ENCODE measurements around the gene C1orf198. TPM values are rescaled to one million over a fixed set of nuclear protein-coding genes. Genes with fewer than 3 reads are reported as not detected.

The C1orf198 gene
- total RNA-seq, 1 donor from 2014 or later, result 8.9 TPM

DNA sequence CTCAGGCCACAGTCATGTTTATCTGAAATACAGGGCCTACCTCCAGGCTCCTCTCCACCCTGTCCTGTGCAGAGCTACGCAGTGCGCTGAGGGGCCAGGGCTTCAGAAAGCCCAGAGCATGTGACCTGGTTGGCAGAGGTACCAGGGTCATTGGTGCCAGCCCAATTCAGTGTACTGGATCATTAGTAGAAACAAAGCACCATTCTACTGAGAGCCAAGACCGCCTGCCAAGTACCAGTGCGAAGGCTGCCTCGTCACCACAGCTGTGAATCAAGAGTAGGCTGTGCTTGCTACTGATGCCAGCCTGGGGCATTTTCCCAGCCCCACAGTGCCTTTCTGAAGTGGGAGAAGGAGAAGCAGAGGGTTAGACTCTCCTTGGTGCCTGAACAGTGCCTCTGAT is 61.3 kb downstream of the C1orf198 start:
- Mint-ChIP-seq H3K27ac (no peak overlapping the region), H3K27me3 (ENCODE audit: low read depth) (peaks cover 2% of the 10 kb centered on the region), H3K9me3 (no peaks in the 10 kb centered on the region), H3K36me3 (ENCODE audit: low read depth) (no peaks in the 10 kb centered on the region), H3K4me3 (ENCODE audit: low read depth) (no peak overlapping the region), H3K4me1 (ENCODE audit: low read depth) (no peaks in the 10 kb centered on the region)
- no peak for DNase-seq (ENCODE audit: low spot score)
- intact Hi-C loops (cut with micrococcal nuclease), result no loop called here

GRCh38 chr1:230806552-230806951 is 61.8 kb downstream of the C1orf198 start:
- DNase-seq (ENCODE audit: low spot score), result no peak
- intact Hi-C loops (cut with micrococcal nuclease), result no loop called here
- Mint-ChIP-seq H3K36me3 (ENCODE audit: low read depth) (no peaks in the 10 kb centered on the region), H3K4me3 (ENCODE audit: low read depth) (no peak overlapping the region), H3K4me1 (ENCODE audit: low read depth) (no peaks in the 10 kb centered on the region), H3K27me3 (ENCODE audit: low read depth) (peaks cover 2% of the 10 kb centered on the region), H3K9me3 (no peaks in the 10 kb centered on the region), H3K27ac (no peak overlapping the region)

DNA sequence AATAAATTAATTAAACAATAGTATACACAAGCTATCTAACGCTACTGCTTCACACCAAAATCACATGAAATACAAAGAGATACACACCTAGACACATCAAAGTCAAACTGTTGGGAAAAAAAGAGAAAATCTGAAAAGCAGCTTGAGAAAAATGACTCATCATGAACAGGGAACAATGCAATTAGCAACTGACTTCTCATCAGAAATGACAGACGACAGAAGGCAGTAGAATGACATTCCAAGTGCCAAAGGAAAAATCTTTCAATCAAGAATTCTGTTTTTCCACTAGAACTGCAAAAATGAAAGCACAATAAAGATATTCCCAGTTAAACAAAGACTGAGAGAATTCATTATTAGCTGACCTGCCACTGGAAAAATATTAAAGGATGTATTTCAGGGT is 63.9 kb downstream of the C1orf198 start:
- H3K4me1 Mint-ChIP-seq (ENCODE audit: low read depth), result no peaks in the 10 kb centered on the region

GRCh38 chr1:230800891-230801840 is 67.2 kb downstream of the C1orf198 start:
- no peaks in the 10 kb centered on the region for H3K27me3 Mint-ChIP-seq (ENCODE audit: low read depth)
- no peak overlapping the region for H3K27ac Mint-ChIP-seq
- no peaks in the 10 kb centered on the region for H3K36me3 Mint-ChIP-seq (ENCODE audit: low read depth)
- intact Hi-C loops (cut with micrococcal nuclease), result no loop called here
- no peak for DNase-seq (ENCODE audit: low spot score)
- H3K9me3 Mint-ChIP-seq, result no peaks in the 10 kb centered on the region
- H3K4me3 Mint-ChIP-seq (ENCODE audit: low read depth), result no peak overlapping the region
- no peaks in the 10 kb centered on the region for H3K4me1 Mint-ChIP-seq (ENCODE audit: low read depth)

More for the DNA sequence above, 63.9 kb downstream of the C1orf198 start:
- DNase-seq (ENCODE audit: low spot score), result no peak
- no peaks in the 10 kb centered on the region for H3K36me3 Mint-ChIP-seq (ENCODE audit: low read depth)
- peaks cover 2% of the 10 kb centered on the region for H3K27me3 Mint-ChIP-seq (ENCODE audit: low read depth)
- no peak overlapping the region for H3K4me3 Mint-ChIP-seq (ENCODE audit: low read depth)
- no peak overlapping the region for H3K27ac Mint-ChIP-seq
- H3K9me3 Mint-ChIP-seq, result no peaks in the 10 kb centered on the region
- intact Hi-C loops (cut with micrococcal nuclease), result no loop called here

- H3K27me3 Mint-ChIP-seq (ENCODE audit: low read depth), result no peaks in the 10 kb centered on the region
- no peak overlapping the region for H3K4me3 Mint-ChIP-seq (ENCODE audit: low read depth)
- no peaks in the 10 kb centered on the region for H3K4me1 Mint-ChIP-seq (ENCODE audit: low read depth)
- intact Hi-C loops (cut with micrococcal nuclease), result no loop called here
- H3K9me3 Mint-ChIP-seq, result no peaks in the 10 kb centered on the region
- no peak overlapping the region for H3K27ac Mint-ChIP-seq
- no peak for DNase-seq (ENCODE audit: low spot score)
- H3K36me3 Mint-ChIP-seq (ENCODE audit: low read depth), result no peaks in the 10 kb centered on the region
Observed at GRCh38 chr1:230798491-230798890, 69.8 kb downstream of the C1orf198 start.

DNA sequence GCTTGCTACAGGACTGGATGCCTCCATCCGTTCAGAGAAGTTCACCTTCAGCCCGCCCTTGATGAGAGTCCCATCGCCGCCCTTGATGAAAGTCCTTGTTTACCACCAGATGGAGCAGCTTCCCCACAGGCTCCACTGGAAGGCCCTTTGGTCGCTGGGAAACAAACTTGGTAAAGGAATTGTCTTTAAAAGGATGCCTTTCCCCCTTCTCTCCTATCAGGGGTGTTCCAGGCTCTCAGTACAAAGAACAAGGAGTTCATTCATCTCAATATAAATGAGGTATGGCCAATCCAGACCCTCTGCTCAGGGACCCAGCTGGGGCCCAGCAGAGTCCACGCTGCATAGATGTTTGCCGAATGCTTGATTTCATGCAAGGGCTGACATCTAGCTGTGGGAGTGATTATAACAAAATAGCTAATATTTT is 70.4 kb downstream of the C1orf198 start:
- intact Hi-C loops (cut with micrococcal nuclease), result no loop called here

GRCh38 chr1:230797376-230797920 is 70.9 kb downstream of the C1orf198 start:
- Mint-ChIP-seq H3K27ac (no peak overlapping the region), H3K4me3 (ENCODE audit: low read depth) (no peak overlapping the region), H3K27me3 (ENCODE audit: low read depth) (no peaks in the 10 kb centered on the region), H3K36me3 (ENCODE audit: low read depth) (no peaks in the 10 kb centered on the region), H3K4me1 (ENCODE audit: low read depth) (no peaks in the 10 kb centered on the region), H3K9me3 (no peaks in the 10 kb centered on the region)
- no peak for DNase-seq (ENCODE audit: low spot score)
- intact Hi-C loops (cut with micrococcal nuclease), result no loop called here

More for the DNA sequence above, 70.4 kb downstream of the C1orf198 start:
- Mint-ChIP-seq H3K36me3 (ENCODE audit: low read depth) (no peaks in the 10 kb centered on the region), H3K4me1 (ENCODE audit: low read depth) (no peaks in the 10 kb centered on the region), H3K27ac (no peak overlapping the region), H3K4me3 (ENCODE audit: low read depth) (no peak overlapping the region), H3K9me3 (no peaks in the 10 kb centered on the region), H3K27me3 (ENCODE audit: low read depth) (no peaks in the 10 kb centered on the region)
- DNase-seq (ENCODE audit: low spot score), result no peak

GRCh38 chr1:230796626-230797025 is 71.7 kb downstream of the C1orf198 start:
- no peak for DNase-seq (ENCODE audit: low spot score)
- H3K4me3 Mint-ChIP-seq (ENCODE audit: low read depth), result no peak overlapping the region
- H3K36me3 Mint-ChIP-seq (ENCODE audit: low read depth), result no peaks in the 10 kb centered on the region
- intact Hi-C loops (cut with micrococcal nuclease), result no loop called here
- no peak overlapping the region for H3K27ac Mint-ChIP-seq
- no peaks in the 10 kb centered on the region for H3K27me3 Mint-ChIP-seq (ENCODE audit: low read depth)
- H3K9me3 Mint-ChIP-seq, result no peaks in the 10 kb centered on the region
- no peaks in the 10 kb centered on the region for H3K4me1 Mint-ChIP-seq (ENCODE audit: low read depth)

- peaks cover 2% of the 10 kb centered on the region for H3K27me3 Mint-ChIP-seq (ENCODE audit: low read depth)
- no peak overlapping the region for H3K4me3 Mint-ChIP-seq (ENCODE audit: low read depth)
- intact Hi-C loops (cut with micrococcal nuclease), result no loop called here
- H3K9me3 Mint-ChIP-seq, result no peaks in the 10 kb centered on the region
- no peak for DNase-seq (ENCODE audit: low spot score)
- no peaks in the 10 kb centered on the region for H3K36me3 Mint-ChIP-seq (ENCODE audit: low read depth)
- no peak overlapping the region for H3K27ac Mint-ChIP-seq
- no peaks in the 10 kb centered on the region for H3K4me1 Mint-ChIP-seq (ENCODE audit: low read depth)
Observed at GRCh38 chr1:230794871-230795605, 73.3 kb downstream of the C1orf198 start.

- H3K27me3 Mint-ChIP-seq (ENCODE audit: low read depth), result peaks cover 2% of the 10 kb centered on the region
- intact Hi-C loops (cut with micrococcal nuclease), result no loop called here
Observed at GRCh38 chr1:230794431-230794830, 73.9 kb downstream of the C1orf198 start.

DNA sequence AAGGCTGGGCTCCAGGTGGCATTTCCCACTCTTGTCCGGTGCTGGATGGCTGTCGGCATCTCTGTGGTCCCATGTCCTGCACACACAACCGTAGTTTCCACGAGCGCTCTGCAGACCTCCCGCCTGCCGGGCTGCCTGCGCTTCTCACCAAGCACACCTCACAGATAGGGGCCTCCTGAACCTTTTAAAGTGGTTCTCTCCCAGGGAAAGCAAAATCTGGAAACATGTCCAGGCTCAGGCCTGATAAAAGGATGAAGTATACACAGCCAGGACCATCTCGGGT is 74.9 kb downstream of the C1orf198 start:
- Mint-ChIP-seq H3K27ac (no peak overlapping the region), H3K27me3 (ENCODE audit: low read depth) (peaks cover 2% of the 10 kb centered on the region), H3K4me3 (ENCODE audit: low read depth) (no peak overlapping the region), H3K36me3 (ENCODE audit: low read depth) (no peaks in the 10 kb centered on the region), H3K4me1 (ENCODE audit: low read depth) (no peaks in the 10 kb centered on the region), H3K9me3 (no peaks in the 10 kb centered on the region)
- DNase-seq (ENCODE audit: low spot score), result no peak
- intact Hi-C loops (cut with micrococcal nuclease), result no loop called here

More at GRCh38 chr1:230794431-230794830, 73.9 kb downstream of the C1orf198 start:
- Mint-ChIP-seq H3K27ac (no peak overlapping the region), H3K9me3 (no peaks in the 10 kb centered on the region), H3K4me1 (ENCODE audit: low read depth) (no peaks in the 10 kb centered on the region), H3K4me3 (ENCODE audit: low read depth) (no peak overlapping the region), H3K36me3 (ENCODE audit: low read depth) (no peaks in the 10 kb centered on the region)
- no peak for DNase-seq (ENCODE audit: low spot score)

- DNase-seq (ENCODE audit: low spot score), result no peak
- Mint-ChIP-seq H3K27ac (no peak overlapping the region), H3K27me3 (ENCODE audit: low read depth) (peaks cover 3% of the 10 kb centered on the region), H3K36me3 (ENCODE audit: low read depth) (no peaks in the 10 kb centered on the region), H3K4me3 (ENCODE audit: low read depth) (no peak overlapping the region), H3K9me3 (no peaks in the 10 kb centered on the region), H3K4me1 (ENCODE audit: low read depth) (no peaks in the 10 kb centered on the region)
- intact Hi-C loops (cut with micrococcal nuclease), result no loop called here
Observed at GRCh38 chr1:230792691-230793462, 75.4 kb downstream of the C1orf198 start.
